T-helper 1 cell (primary cell): ENCODE data around the gene GPC3.

Source experiments
- DNase-seq, 5 donors: peaks; one replicate each; pipeline ENCODE4 v3.0.0-alpha.2; 2012 to 2020

Gene GPC3

GRCh38 chrX:133965321-133965720 lies 20.1 kb downstream of the GPC3 start:
- DNase-seq, result no peak

- no peak for DNase-seq
Measured at GRCh38 chrX:133961046-133961445, 24.3 kb downstream of the GPC3 start.

- DNase-seq, result no peak
Measured at GRCh38 chrX:133959972-133960371, 25.4 kb downstream of the GPC3 start.

GRCh38 chrX:133958997-133959688 lies 26.3 kb downstream of the GPC3 start:
- no peak for DNase-seq

GRCh38 chrX:133956570-133957340 lies 28.6 kb downstream of the GPC3 start:
- DNase-seq, result no peak

GRCh38 chrX:133953785-133954355 lies 31.5 kb downstream of the GPC3 start:
- no peak for DNase-seq

- DNase-seq, result no peak
Measured at GRCh38 chrX:133953078-133953477, 32.3 kb downstream of the GPC3 start.

- no peak for DNase-seq
Measured at GRCh38 chrX:133951098-133951497, 34.3 kb downstream of the GPC3 start.

GRCh38 chrX:133950214-133950613 lies 35.2 kb downstream of the GPC3 start:
- no peak for DNase-seq

GRCh38 chrX:133948895-133949294 lies 36.5 kb downstream of the GPC3 start:
- no peak for DNase-seq

- DNase-seq, result no peak
Measured at GRCh38 chrX:133947996-133948395, 37.4 kb downstream of the GPC3 start.

GRCh38 chrX:133947022-133947421 lies 38.4 kb downstream of the GPC3 start:
- no peak for DNase-seq

GRCh38 chrX:133943507-133943906 lies 41.9 kb downstream of the GPC3 start:
- DNase-seq, result no peak

GRCh38 chrX:133939655-133940302 lies 45.6 kb downstream of the GPC3 start:
- DNase-seq, result no peak

- DNase-seq, result no peak
Measured at GRCh38 chrX:133938530-133938929, 46.9 kb downstream of the GPC3 start.

- no peak for DNase-seq
Measured at GRCh38 chrX:133937022-133937421, 48.4 kb downstream of the GPC3 start.

- no peak for DNase-seq
Measured at GRCh38 chrX:133935076-133935475, 50.3 kb downstream of the GPC3 start.

- no peak for DNase-seq
Measured at GRCh38 chrX:133933316-133933715, 52.1 kb downstream of the GPC3 start.

GRCh38 chrX:133929836-133930464 lies 55.4 kb downstream of the GPC3 start:
- no peak for DNase-seq

- no peak for DNase-seq
Measured at GRCh38 chrX:133928365-133928764, 57.0 kb downstream of the GPC3 start.

GRCh38 chrX:133926809-133927208 lies 58.6 kb downstream of the GPC3 start:
- DNase-seq, result no peak

GRCh38 chrX:133926099-133926498 lies 59.3 kb downstream of the GPC3 start:
- DNase-seq, result no peak

- DNase-seq, result no peak
Measured at GRCh38 chrX:133924548-133924947, 60.8 kb downstream of the GPC3 start.
